Left ventricle myocardium inferior (tissue), 1 donor: ENCODE measurements around the gene PNMA1. TPM values are rescaled to one million over a fixed set of nuclear protein-coding genes. Genes with fewer than 3 reads are reported as not detected.
"Not testable (repeated sequence)": the region's sequence is repeated elsewhere in the genome, so short reads cannot be mapped to it uniquely, and the experiment has no call there.

Experiments
- DNase-seq: peaks from one replicate; pipeline ENCODE4 v3.0.0-alpha.2; 2020
- H3K27ac ChIP-seq: fragments of 200-600 bp; replicated peaks from 2 replicates; pipeline ENCODE4 v1.8.0; 2021
- H3K27me3 ChIP-seq: fragments of 200-600 bp; 2 replicates; pipeline ENCODE4 v1.8.0; 2021; ENCODE audit warnings: low read depth
- H3K36me3 ChIP-seq: fragments of 200-600 bp; 2 replicates; pipeline ENCODE4 v1.8.0; 2021
- H3K4me1 ChIP-seq: fragments of 200-600 bp; 2 replicates; pipeline ENCODE4 v1.8.0; 2021
- H3K4me3 ChIP-seq: fragments of 200-600 bp; 2 replicates; pipeline ENCODE4 v1.8.0; 2021; ENCODE audit warnings: mild to moderate bottlenecking, moderate library complexity
- H3K9me3 ChIP-seq: fragments of 200-600 bp; replicated peaks from 2 replicates; pipeline ENCODE4 v1.8.0; 2021
- intact Hi-C: fragments of 100-400 bp; cut with micrococcal nuclease; formaldehyde crosslinking; loops from one replicate; pipeline ENCODE4 v1.11.0; 2022
- total RNA-seq: library from RNA; stranded (reverse); fragmentation: NEBNext Ultra II Directional; extraction: Animal tissue kit (Norgen Biotek cat#: 25700); gene quantifications from one replicate; pipeline ENCODE4 v1.2.1, GENCODE V29; 2021
- TF ChIP-seq, protein P1 (sequence below): fragments of 200-600 bp; IDR thresholded peaks from 2 replicates; pipeline ENCODE4 v1.8.0; 2021; ENCODE audit warnings: antibody characterized with exemption, mild to moderate bottlenecking, borderline replicate concordance
- donor health status: DM: no; HTN: yes; CAD: no; lungs with severe emphysema.

Gene PNMA1
- total RNA-seq, 1 donor from 2014 or later = 19.2 TPM

DNA sequence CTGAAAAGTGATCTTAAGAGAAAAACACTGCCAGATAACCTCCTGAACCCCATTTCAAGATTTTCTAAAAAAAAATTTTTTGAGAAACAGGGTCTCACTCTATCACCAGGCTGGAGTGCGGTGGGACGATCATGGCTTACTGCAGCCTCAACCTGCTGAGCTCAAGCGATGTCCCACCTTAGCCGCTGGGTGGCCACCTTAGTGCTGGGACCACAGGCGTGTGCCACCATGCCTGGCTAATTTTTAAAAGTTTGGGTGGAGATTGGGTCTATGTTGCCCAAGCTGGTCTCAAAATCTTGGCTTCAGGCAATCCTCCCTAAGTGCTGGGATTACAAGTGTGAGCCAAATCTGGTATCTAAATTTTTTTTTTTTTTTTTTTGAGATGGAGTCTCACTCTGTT is 3.4 kb downstream of the PNMA1 start:
- H3K36me3 ChIP-seq = peaks cover 6% of the 10 kb centered on the region
- intact Hi-C loops = no loop called here
- no peaks in the 10 kb centered on the region for H3K9me3 ChIP-seq
- H3K27me3 ChIP-seq = no peaks in the 10 kb centered on the region
- no peak overlapping the region for H3K4me3 ChIP-seq
- H3K4me1 ChIP-seq = peaks cover 36% of the 10 kb centered on the region
- TF ChIP-seq, protein P1, sequence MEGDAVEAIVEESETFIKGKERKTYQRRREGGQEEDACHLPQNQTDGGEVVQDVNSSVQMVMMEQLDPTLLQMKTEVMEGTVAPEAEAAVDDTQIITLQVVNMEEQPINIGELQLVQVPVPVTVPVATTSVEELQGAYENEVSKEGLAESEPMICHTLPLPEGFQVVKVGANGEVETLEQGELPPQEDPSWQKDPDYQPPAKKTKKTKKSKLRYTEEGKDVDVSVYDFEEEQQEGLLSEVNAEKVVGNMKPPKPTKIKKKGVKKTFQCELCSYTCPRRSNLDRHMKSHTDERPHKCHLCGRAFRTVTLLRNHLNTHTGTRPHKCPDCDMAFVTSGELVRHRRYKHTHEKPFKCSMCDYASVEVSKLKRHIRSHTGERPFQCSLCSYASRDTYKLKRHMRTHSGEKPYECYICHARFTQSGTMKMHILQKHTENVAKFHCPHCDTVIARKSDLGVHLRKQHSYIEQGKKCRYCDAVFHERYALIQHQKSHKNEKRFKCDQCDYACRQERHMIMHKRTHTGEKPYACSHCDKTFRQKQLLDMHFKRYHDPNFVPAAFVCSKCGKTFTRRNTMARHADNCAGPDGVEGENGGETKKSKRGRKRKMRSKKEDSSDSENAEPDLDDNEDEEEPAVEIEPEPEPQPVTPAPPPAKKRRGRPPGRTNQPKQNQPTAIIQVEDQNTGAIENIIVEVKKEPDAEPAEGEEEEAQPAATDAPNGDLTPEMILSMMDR = no peak
- H3K27ac ChIP-seq = no peak overlapping the region
- DNase-seq = no peak

DNA sequence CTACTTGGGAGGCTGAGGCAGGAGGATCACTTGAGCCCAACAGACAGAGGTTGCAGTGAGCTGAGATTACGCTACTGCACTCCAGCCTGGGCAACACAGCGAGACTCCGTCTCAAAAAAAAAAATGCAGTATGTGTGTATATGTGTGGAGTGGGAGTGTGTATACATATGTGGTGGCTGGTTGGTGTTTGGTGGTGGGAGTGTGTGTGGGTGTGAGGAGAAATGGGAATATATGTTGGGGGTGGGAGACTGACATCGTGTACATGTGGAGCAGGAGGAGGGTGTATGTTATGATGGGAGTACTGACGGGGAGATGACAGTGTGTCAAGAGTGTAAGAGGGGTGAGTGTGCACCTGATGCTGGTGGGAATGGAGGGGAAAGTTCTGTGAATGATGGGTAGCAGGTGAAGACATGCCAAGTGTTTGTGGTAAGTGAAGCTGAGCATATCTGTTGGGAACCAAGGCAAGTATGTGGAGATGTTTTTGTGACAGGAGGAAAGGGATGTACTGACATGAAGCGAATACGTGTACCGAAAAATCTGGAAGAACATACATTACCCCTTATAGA is 4.2 kb downstream of the PNMA1 start:
- no peaks in the 10 kb centered on the region for H3K9me3 ChIP-seq
- intact Hi-C loops = no loop called here

DNA sequence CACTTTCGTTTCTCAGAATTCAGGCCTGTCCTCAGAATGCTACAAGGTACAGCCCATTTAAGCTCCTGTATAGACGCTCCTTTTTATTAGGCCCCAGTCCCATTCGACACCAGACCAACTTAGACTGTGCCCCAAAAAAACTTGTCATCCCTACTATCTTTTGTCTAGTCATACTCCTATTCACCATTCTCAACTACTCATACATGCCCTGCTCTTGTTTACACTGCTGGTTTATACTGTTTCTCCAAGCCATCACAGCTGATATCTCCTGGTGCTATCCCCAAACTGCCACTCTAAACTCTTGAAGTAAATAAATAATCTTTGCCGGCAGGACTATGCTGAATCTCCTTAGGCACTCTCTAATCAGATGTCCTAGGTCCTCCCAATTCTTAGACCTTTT is 6.1 kb downstream of the PNMA1 start:
- H3K27me3 ChIP-seq, H3K36me3 ChIP-seq, DNase-seq, H3K4me3 ChIP-seq, H3K27ac ChIP-seq, intact Hi-C loops, H3K9me3 ChIP-seq: not testable (repeated sequence)
- H3K4me1 ChIP-seq = peaks cover 19% of the 10 kb centered on the region

More for the DNA sequence above, 4.2 kb downstream of the PNMA1 start:
- Histone ChIP-seq H3K4me3 (no peak overlapping the region), H3K36me3 (no peaks in the 10 kb centered on the region), H3K27me3 (no peaks in the 10 kb centered on the region), H3K4me1 (peaks cover 36% of the 10 kb centered on the region), H3K27ac (no peak overlapping the region)
- TF ChIP-seq, protein P1 = no peak
- DNase-seq = no peak

DNA sequence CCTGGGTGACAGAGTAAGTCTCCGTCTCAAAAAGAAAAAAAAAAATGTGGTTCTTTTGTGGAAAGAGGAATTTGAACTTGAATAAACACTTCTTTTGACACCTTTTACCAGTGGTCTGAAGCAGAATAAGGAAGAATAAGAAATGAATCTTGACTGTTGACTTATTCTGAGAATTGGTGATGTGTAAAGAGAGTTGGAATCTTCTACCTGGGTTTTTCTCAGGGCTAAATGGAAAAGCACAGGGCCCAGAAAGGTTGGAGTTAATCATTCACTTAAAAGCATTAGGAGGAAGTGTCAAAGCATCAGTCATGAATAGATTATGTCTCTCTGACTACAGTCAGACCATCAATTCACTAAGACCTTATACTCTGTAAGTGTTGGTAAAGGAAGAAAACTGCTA is 13.9 kb downstream of the PNMA1 start:
- H3K4me1 ChIP-seq = no peaks in the 10 kb centered on the region
- H3K36me3 ChIP-seq = peaks cover 3% of the 10 kb centered on the region
- no peak overlapping the region for H3K27ac ChIP-seq
- DNase-seq = no peak
- TF ChIP-seq, protein P1 = no peak
- no peaks in the 10 kb centered on the region for H3K27me3 ChIP-seq
- H3K4me3 ChIP-seq = no peak overlapping the region
- intact Hi-C loops = no loop called here
- H3K9me3 ChIP-seq = no peaks in the 10 kb centered on the region

DNA sequence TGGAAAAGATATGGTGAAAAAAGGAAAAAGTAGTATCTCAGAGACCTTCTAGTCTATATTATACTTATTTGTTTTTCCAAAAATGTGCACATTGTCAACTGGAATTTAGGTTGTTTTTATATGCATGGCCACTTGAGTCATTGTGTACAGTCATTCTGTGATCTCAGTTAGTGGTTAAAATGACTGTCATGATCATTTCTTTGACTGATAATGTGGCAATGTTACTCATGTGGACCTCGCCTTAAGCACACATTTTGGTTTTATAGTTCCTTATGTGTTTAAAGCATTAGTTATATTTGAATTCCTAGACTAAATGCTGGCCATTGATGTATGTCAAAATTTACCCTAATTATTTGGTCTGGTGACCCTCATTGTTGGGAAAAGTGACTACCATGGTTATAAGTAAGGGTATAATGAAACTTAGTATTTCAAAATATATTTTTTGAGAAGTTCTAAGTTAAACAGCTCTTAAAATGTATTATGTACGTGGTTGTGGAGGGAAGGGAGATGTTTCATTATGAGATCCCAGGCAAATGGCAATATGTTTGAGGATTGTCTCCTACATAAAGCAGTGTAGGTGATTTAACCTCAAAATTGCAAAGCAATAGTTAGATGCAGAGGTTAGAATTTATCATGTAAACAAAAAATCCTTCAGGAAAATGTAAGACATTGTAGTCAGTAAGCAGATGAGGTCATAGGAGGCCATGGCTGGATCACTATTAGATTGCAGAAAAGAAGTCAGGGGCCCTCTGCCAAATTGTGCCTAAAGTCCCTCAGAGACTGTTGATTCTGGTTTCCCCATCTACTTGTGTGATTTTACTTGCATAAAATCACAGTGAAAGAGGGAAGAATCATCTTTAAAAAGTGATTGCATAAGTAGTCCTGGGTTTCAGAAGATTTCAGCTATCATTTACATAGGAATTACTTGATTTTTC is 17.5 kb downstream of the PNMA1 start:
- intact Hi-C loops = no loop called here
- TF ChIP-seq, protein P1 = no peak
- no peak for DNase-seq
- Histone ChIP-seq H3K4me3 (no peak overlapping the region), H3K36me3 (peaks cover 33% of the 10 kb centered on the region), H3K9me3 (no peaks in the 10 kb centered on the region), H3K27me3 (no peaks in the 10 kb centered on the region), H3K4me1 (no peaks in the 10 kb centered on the region), H3K27ac (no peak overlapping the region)

DNA sequence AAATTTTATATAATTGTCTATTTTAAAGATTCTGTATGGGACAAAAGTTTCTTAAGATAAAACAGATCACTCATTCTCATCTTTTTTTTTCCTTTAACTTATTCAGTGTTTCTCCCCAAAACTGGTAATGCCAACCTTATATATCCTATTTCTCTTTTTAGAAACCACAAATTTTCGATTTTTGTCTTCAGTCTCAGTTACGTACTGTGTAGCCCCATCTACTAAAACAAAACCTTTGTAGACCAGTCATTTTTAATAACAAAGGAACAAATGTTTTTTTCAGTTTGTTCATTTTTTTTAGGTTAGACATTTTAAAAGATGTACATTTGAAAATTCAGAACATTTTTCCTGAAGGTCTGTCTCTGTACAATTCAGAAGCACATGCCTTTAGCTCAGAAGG is 18.2 kb downstream of the PNMA1 start:
- peaks cover 39% of the 10 kb centered on the region for H3K36me3 ChIP-seq
- TF ChIP-seq, protein P1 = no peak
- no peak for DNase-seq
- intact Hi-C loops = no loop called here
- no peaks in the 10 kb centered on the region for H3K27me3 ChIP-seq
- no peaks in the 10 kb centered on the region for H3K9me3 ChIP-seq
- no peaks in the 10 kb centered on the region for H3K4me1 ChIP-seq
- no peak overlapping the region for H3K27ac ChIP-seq
- H3K4me3 ChIP-seq = no peak overlapping the region
